T-helper 2 cell treated with Interferon-gamma antibody and Interleukin-4, amounts not matched to agents 5 μg/mL and 100 μg/mL, for 36 hours (primary cell): ENCODE data around the gene WWC2.

Source experiments
- DNase-seq: peaks from one replicate; pipeline ENCODE4 v3.0.0; 2021; ENCODE audit warnings: low spot score
- H3K27ac Mint-ChIP-seq: one replicate; pipeline ENCODE4 v1.8.0; 2021; ENCODE audit warnings: mild to moderate bottlenecking, mixed read lengths
- H3K27me3 Mint-ChIP-seq: one replicate; pipeline ENCODE4 v1.8.0; 2021; ENCODE audit warnings: low read depth, mixed read lengths
- H3K36me3 Mint-ChIP-seq: one replicate; pipeline ENCODE4 v1.8.0; 2021; ENCODE audit warnings: low read depth, mixed read lengths
- H3K4me1 Mint-ChIP-seq: one replicate; pipeline ENCODE4 v1.8.0; 2021; ENCODE audit warnings: low read depth, mixed read lengths
- H3K4me3 Mint-ChIP-seq: one replicate; pipeline ENCODE4 v1.8.0; 2022; ENCODE audit warnings: mild to moderate bottlenecking, moderate library complexity, mixed read lengths
- H3K9me3 Mint-ChIP-seq: one replicate; pipeline ENCODE4 v1.8.0; 2021; ENCODE audit warnings: mixed read lengths

WWC2 gene

DNA sequence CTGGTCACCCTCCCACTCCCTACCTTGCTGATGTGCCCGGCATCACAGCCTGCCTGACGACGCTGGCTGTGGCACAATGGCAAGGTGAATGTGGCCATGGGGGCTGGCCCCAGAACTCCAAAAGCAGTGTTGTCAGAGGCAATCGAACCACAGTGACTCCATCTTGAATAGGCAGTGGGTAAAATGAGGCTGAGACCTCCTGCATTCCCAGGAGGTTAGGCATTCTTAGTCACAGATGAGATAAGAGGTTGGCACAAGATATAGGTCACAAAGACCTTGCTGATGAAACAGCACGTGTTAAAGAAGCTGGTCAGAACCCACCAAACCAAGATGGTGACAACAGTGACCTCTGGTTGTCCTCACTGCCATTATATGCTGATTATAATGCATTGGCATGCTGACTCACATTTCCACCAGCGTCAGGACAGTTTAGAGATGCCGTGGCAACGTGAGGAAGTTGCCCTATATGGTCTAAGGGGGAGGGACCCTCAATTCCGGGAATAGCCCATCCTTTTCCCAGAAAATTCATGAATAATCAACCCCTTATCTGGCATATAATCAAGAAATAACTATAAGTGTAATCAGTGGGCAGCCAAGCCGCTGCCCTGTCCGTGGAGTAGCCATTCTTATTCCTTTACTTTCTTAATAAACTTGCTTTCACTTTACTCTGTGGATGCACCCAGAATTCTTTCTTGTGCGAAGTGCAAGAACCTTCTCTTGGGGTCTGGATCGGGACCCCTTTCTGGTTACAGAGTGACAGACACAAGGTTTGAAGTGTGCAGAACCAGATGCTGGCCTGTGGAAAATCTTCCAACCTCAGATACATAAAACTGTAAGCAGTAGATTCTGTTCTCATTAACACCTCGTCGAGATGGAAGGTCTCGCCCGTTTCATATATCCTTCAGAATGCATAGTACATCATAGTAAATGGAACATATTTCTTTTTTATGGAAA lies 249.9 kb downstream of the WWC2 start:
- no peaks in the 10 kb centered on the region for H3K9me3 Mint-ChIP-seq
- H3K4me1 Mint-ChIP-seq, result no peaks in the 10 kb centered on the region
- H3K4me3 Mint-ChIP-seq, result no peak overlapping the region
- H3K27me3 Mint-ChIP-seq, result no peaks in the 10 kb centered on the region
- no peaks in the 10 kb centered on the region for H3K36me3 Mint-ChIP-seq
- peak; percentile 35 for DNase-seq
- H3K27ac Mint-ChIP-seq, result no peak overlapping the region

- H3K27ac Mint-ChIP-seq, result no peak overlapping the region
- no peak for DNase-seq
Measured at GRCh38 chr4:183349673-183350072, 250.6 kb downstream of the WWC2 start.

GRCh38 chr4:183350317-183351071 lies 251.4 kb downstream of the WWC2 start:
- H3K4me3 Mint-ChIP-seq, result no peak overlapping the region
- H3K27me3 Mint-ChIP-seq, result peaks cover 2% of the 10 kb centered on the region
- no peaks in the 10 kb centered on the region for H3K4me1 Mint-ChIP-seq
- no peak for DNase-seq
- H3K36me3 Mint-ChIP-seq, result no peaks in the 10 kb centered on the region
- no peaks in the 10 kb centered on the region for H3K9me3 Mint-ChIP-seq
- H3K27ac Mint-ChIP-seq, result no peak overlapping the region

More at GRCh38 chr4:183349673-183350072, 250.6 kb downstream of the WWC2 start:
- Mint-ChIP-seq H3K4me1 (no peaks in the 10 kb centered on the region), H3K4me3 (no peak overlapping the region), H3K36me3 (no peaks in the 10 kb centered on the region), H3K9me3 (no peaks in the 10 kb centered on the region), H3K27me3 (no peaks in the 10 kb centered on the region)

GRCh38 chr4:183352546-183352945 lies 253.5 kb downstream of the WWC2 start:
- H3K36me3 Mint-ChIP-seq, result no peaks in the 10 kb centered on the region
- DNase-seq, result no peak
- no peak overlapping the region for H3K4me3 Mint-ChIP-seq
- no peaks in the 10 kb centered on the region for H3K9me3 Mint-ChIP-seq
- H3K4me1 Mint-ChIP-seq, result no peaks in the 10 kb centered on the region
- no peak overlapping the region for H3K27ac Mint-ChIP-seq
- peaks cover 2% of the 10 kb centered on the region for H3K27me3 Mint-ChIP-seq

GRCh38 chr4:183353557-183353956 lies 254.5 kb downstream of the WWC2 start:
- Mint-ChIP-seq H3K4me3 (no peak overlapping the region), H3K36me3 (no peaks in the 10 kb centered on the region), H3K27me3 (peaks cover 2% of the 10 kb centered on the region), H3K9me3 (no peaks in the 10 kb centered on the region), H3K4me1 (no peaks in the 10 kb centered on the region), H3K27ac (no peak overlapping the region)
- no peak for DNase-seq

DNA sequence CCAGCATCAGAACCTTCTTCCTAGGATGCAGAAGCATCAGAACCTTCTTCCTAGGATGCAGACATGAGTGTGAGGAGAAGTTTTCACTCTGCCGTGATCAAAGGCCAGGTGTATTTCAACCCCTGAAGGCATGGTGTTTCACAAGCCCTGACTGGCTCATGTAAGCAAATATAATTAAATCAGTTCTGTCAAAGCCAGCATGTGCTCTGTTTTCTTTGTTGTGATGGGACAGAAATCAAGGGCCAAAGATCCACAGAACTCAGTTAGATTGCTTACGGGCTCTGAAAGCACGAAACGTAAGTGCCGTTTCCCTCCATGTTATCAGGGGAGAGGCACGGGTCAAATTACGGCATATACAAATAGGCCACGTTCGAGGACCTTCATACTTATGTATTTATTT lies 255.2 kb downstream of the WWC2 start:
- Mint-ChIP-seq H3K4me3 (no peak overlapping the region), H3K36me3 (no peaks in the 10 kb centered on the region), H3K9me3 (no peaks in the 10 kb centered on the region), H3K4me1 (no peaks in the 10 kb centered on the region), H3K27ac (no peak overlapping the region), H3K27me3 (peaks cover 2% of the 10 kb centered on the region)
- no peak for DNase-seq

DNA sequence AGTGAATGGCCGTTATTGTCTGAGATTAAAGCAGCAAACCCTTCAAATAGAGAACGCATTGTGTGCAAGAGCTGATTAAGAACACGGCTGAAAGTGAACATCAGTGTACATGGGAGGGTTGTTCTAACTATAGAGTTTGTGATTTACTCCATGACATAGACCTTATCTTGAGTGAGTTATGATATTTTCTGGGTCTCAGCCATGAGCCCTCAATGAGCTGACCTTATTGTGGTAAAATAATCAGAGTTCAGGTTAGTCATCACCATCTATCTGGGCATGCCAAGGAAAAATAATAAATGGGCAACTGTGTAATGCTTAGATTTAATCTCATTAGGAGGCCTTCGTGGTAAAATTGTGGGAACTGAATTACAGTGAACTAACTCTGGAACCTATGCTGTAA lies 256.3 kb downstream of the WWC2 start:
- Mint-ChIP-seq H3K9me3 (no peaks in the 10 kb centered on the region), H3K36me3 (no peaks in the 10 kb centered on the region), H3K4me3 (no peak overlapping the region), H3K27me3 (peaks cover 2% of the 10 kb centered on the region), H3K4me1 (no peaks in the 10 kb centered on the region), H3K27ac (no peak overlapping the region)
- no peak for DNase-seq

DNA sequence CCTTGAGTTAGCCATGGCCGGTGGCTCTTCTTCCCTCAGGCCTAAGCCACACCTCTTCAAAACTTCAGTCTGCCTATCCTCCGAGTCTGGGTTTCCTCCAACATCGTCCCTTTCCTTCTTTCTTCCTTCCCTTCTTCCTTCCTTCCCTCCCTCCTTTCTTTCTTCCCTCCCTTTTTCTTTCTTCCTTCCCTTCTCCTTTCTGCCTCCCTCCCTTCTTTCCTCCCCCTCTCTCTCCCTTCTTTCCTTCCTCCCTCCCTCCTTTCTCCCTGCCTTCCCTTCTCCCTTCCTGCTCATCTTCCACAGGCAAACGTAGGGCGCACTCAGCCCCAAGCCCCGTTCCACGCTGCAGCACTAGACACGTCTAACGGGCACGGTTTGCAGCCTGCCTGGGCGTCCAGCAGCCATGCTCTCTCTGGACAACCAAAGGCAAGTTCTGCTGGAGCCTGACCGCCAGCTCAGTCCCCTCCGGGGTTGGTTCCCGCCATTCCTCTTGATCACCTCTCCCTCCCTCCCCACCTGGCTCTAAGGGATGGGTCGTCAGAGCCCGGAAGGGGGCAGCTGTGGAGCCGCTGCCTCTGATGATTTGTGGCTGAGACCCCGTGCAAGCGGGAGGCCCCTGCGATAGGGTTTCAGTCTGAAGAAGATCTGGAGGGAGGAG lies 257.2 kb downstream of the WWC2 start:
- Mint-ChIP-seq H3K36me3 (no peaks in the 10 kb centered on the region), H3K27me3 (peaks cover 2% of the 10 kb centered on the region), H3K4me1 (no peaks in the 10 kb centered on the region), H3K27ac (no peak overlapping the region), H3K4me3 (no peak overlapping the region), H3K9me3 (no peaks in the 10 kb centered on the region)
- DNase-seq, result no peak

GRCh38 chr4:183356931-183357675 lies 258.0 kb downstream of the WWC2 start:
- no peak overlapping the region for H3K27ac Mint-ChIP-seq
- peaks cover 2% of the 10 kb centered on the region for H3K27me3 Mint-ChIP-seq
- H3K36me3 Mint-ChIP-seq, result no peaks in the 10 kb centered on the region
- H3K4me1 Mint-ChIP-seq, result no peaks in the 10 kb centered on the region
- no peak overlapping the region for H3K4me3 Mint-ChIP-seq
- no peaks in the 10 kb centered on the region for H3K9me3 Mint-ChIP-seq
- DNase-seq, result no peak

DNA sequence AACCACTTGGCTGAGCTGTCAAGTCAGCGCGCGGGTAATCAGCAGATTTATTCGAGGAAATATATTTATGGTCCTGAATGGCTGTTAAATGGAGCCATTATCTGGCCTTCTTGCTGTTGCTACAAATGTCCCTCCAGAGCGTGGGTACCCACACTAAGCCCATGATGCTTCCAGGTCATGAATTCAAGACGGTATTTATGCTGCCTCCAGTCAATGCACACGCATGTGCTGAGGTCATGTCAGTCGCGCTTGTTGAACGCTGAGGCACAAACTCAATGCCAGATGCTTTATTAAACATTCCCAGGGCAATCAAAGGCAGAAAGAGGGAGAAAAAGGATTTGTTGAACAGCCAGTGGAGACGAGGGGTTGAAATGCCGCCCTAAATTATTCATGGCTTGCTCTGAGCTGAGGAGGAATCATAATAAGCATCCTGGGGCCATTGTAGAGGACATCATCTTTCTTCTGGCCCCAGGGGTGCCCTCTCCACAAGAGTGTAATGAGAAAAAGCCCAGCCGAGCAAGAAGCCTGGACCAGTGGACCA lies 259.2 kb downstream of the WWC2 start:
- H3K36me3 Mint-ChIP-seq, result no peaks in the 10 kb centered on the region
- no peak overlapping the region for H3K4me3 Mint-ChIP-seq
- H3K27ac Mint-ChIP-seq, result no peak overlapping the region
- DNase-seq, result no peak
- peaks cover 2% of the 10 kb centered on the region for H3K27me3 Mint-ChIP-seq
- no peaks in the 10 kb centered on the region for H3K4me1 Mint-ChIP-seq
- H3K9me3 Mint-ChIP-seq, result no peaks in the 10 kb centered on the region

DNA sequence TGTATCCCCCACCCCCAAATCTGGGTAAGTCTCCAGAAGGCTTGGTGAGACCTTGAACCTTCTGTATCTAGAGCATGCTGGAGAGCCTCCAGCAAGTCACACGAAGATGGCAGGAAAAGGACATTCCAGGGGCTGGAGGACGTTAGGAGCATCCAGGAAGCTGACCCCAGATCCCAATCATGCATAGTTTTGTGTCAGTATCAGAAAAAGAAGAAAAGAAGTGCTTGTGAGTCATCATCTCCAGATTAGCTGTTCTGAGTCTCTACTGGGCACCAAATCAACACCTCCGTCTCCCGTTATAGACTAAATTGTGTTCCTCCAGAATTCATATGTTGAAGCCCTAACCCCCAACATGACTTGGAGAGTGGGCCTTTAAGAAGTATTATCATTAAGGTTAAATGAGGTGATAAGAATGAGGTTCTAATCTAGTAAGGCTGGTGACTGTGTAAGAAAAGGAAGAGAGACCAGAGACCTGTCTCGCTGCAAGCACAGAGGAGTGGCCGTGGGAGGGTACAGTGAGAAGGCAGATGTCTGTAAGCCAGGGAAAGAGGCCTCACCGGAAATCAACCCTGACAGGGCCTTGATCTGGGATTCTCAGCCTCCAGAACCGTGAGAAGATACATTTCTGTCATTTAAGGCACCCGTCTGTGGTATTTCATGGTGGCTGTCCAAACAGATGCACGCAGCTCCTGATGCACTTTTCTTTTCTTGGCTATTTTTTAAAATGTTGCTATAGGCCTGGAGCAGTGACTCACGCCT lies 261.3 kb downstream of the WWC2 start:
- Mint-ChIP-seq H3K9me3 (no peaks in the 10 kb centered on the region), H3K27ac (no peak overlapping the region), H3K4me1 (no peaks in the 10 kb centered on the region), H3K36me3 (no peaks in the 10 kb centered on the region), H3K27me3 (no peaks in the 10 kb centered on the region), H3K4me3 (no peak overlapping the region)
- DNase-seq, result no peak

GRCh38 chr4:183362036-183362435 lies 263.0 kb downstream of the WWC2 start:
- Mint-ChIP-seq H3K36me3 (no peaks in the 10 kb centered on the region), H3K27ac (no peak overlapping the region), H3K4me1 (no peaks in the 10 kb centered on the region), H3K4me3 (no peak overlapping the region), H3K9me3 (no peaks in the 10 kb centered on the region), H3K27me3 (no peaks in the 10 kb centered on the region)
- DNase-seq, result no peak
